ENCODE results near the gene PNPLA1.

- no peak for TF ChIP-seq CTCF (IDR thresholded peaks at IDR 0.05)
- no peak for TF ChIP-seq OVOL2 (CRISPR knock-in tag; IDR thresholded peaks at IDR 0.05; ENCODE audit: borderline replicate concordance)
- TF ChIP-seq E2F4 (CRISPR knock-in tag; IDR thresholded peaks at IDR 0.05; ENCODE audit: borderline replicate concordance, low read depth), result no peak
- no peak for TF ChIP-seq SP1 (CRISPR knock-in tag; conservative IDR thresholded peaks at IDR 0.05)
- TF ChIP-seq NR2C2 (CRISPR knock-in tag; IDR thresholded peaks at IDR 0.05), result no peak
- TF ChIP-seq ZMAT4 (CRISPR knock-in tag; IDR thresholded peaks at IDR 0.05), result no peak
- no peak for TF ChIP-seq HMGXB4 (CRISPR knock-in tag; IDR thresholded peaks at IDR 0.05)
- TF ChIP-seq FOXJ3 (CRISPR knock-in tag; IDR thresholded peaks at IDR 0.05; ENCODE audit: borderline replicate concordance), result no peak
- TF ChIP-seq GABPB1 (CRISPR knock-in tag; IDR thresholded peaks at IDR 0.05), result no peak
- TF ChIP-seq ZBTB43 (CRISPR knock-in tag; IDR thresholded peaks at IDR 0.05), result no peak
- TF ChIP-seq ATF6 (CRISPR knock-in tag; IDR thresholded peaks at IDR 0.05), result no peak
- TF ChIP-seq SMAD3 (CRISPR knock-in tag; IDR thresholded peaks at IDR 0.05; ENCODE audit: borderline replicate concordance), result no peak
Measured at GRCh38 chr6:36345681-36346466, 76.0 kb downstream of the PNPLA1 start.

All from WTC11 (cell line).